Spleen (tissue), 13 donors: Measurements from ENCODE around the gene DTNBP1. TPM values are rescaled to one million over a fixed set of nuclear protein-coding genes. Genes with fewer than 3 reads are reported as not detected.

ENCODE experiments used
- DNase-seq: peaks from one replicate; pipeline ENCODE4 v3.0.0-alpha.2; 2020
- H3K27ac ChIP-seq, 8 donors: fragments of 200-600 bp; sonication (generic) in 7 of 8; 1 replicate in 4 of 8; 2 replicates in 4 of 8; pipeline versions ENCODE4 v1.5.0 to v1.8.0; 2016 to 2021; ENCODE audit warnings: inconsistent platforms in 4 of 8, mild to moderate bottlenecking in 4 of 8, moderate library complexity in 1 of 8
- H3K27me3 ChIP-seq, 7 donors: fragments of 200-600 bp; sonication (generic) in 6 of 7; replicated peaks in 1 of 7; 1 replicate in 4 of 7; 2 replicates in 3 of 7; pipeline versions ENCODE4 v1.5.0 to v1.8.0; 2016 to 2021; ENCODE audit warnings: inconsistent platforms in 3 of 7, mild to moderate bottlenecking in 1 of 7
- H3K36me3 ChIP-seq, 6 donors: fragments of 200-600 bp; sonication (generic) in 5 of 6; 1 replicate in 4 of 6; 2 replicates in 2 of 6; pipeline versions ENCODE4 v1.5.0 to v1.8.0; 2016 to 2021; ENCODE audit warnings: inconsistent platforms in 2 of 6
- H3K4me1 ChIP-seq, 6 donors: fragments of 200-600 bp; sonication (generic) in 5 of 6; 1 replicate in 3 of 6; 2 replicates in 3 of 6; pipeline versions ENCODE4 v1.5.0 to v1.8.0; 2016 to 2021; ENCODE audit warnings: inconsistent platforms in 3 of 6
- H3K4me3 ChIP-seq, 8 donors: fragments of 200-600 bp; sonication (generic) in 7 of 8; 1 replicate in 4 of 8; 2 replicates in 4 of 8; pipeline versions ENCODE4 v1.5.0 to v1.8.0; 2016 to 2021; ENCODE audit warnings: inconsistent platforms in 4 of 8, mild to moderate bottlenecking in 4 of 8, moderate library complexity in 2 of 8
- H3K9me3 ChIP-seq, 8 donors: fragments of 200-600 bp; sonication (generic) in 7 of 8; 1 replicate in 4 of 8; 2 replicates in 4 of 8; pipeline versions ENCODE4 v1.5.0 to v1.8.0; 2016 to 2021; ENCODE audit warnings: inconsistent platforms in 4 of 8
- CTCF ChIP-seq, 11 experiments: fragments of 200-600 bp in 7 of 11; fragments of 450-650 bp in 4 of 11; sonication (generic) in 4 of 11; IDR thresholded peaks in 8 of 11; conservative IDR thresholded peaks in 3 of 11; 1 replicate in 7 of 11; 2 replicates in 4 of 11; pipeline versions ENCODE4 v1.4.0 to v1.8.0; 2016 to 2021; ENCODE audit warnings: antibody characterized with exemption in 11 of 11, inconsistent platforms in 4 of 11, mild to moderate bottlenecking in 1 of 11
- POLR2A ChIP-seq, 3 donors: fragments of 450-650 bp; IDR thresholded peaks; one replicate each; pipeline ENCODE4 v1.5.1; 2017; ENCODE audit warnings: antibody characterized with exemption in 3 of 3, mild to moderate bottlenecking in 1 of 3
- POLR2AphosphoS5 ChIP-seq, 3 donors: sonication (generic); formaldehyde crosslinking; IDR thresholded peaks; one replicate each; pipeline ENCODE4 v1.5.1; 2017; ENCODE audit warnings: antibody characterized with exemption in 3 of 3
- WGBS, 5 donors: extraction: QIAGEN DNeasy Blood & Tissue Kit in 3 of 5; methylation state at CpG; one replicate each; pipeline versions ENCODE4 v1.1.5 to v1.1.7; 2013 to 2018; 5-methylcytosine and 5-hydroxymethylcytosine counted together
- intact Hi-C: fragments of 100-400 bp; cut with DNase I; formaldehyde crosslinking; loops from one replicate; pipeline ENCODE4 v1.15.0; 2023; ENCODE audit warnings: low total_unique reads
- long read RNA-seq, 2 donors: transcript quantifications; one replicate each; lab custom pipeline, GENCODE V29; 2026
- polyA plus RNA-seq, 3 donors: library from polyadenylated mRNA; stranded (reverse); fragments of 200-250 nt; gene quantifications; one replicate each; pipeline ENCODE4 v1.2.1, GENCODE V29; 2013
- total RNA-seq, 7 donors: library from RNA; depleted of rRNA in 3 of 7; stranded (reverse); fragments of >200 nt in 3 of 7; fragmentation: NEBNext Ultra II Directional in 4 of 7; extraction: Animal tissue kit (Norgen Biotek cat#: 25700) in 4 of 7; gene quantifications; one replicate each; pipeline versions ENCODE4 v1.1.0 to v1.2.1, GENCODE V29; 2016 to 2021
- donor health status: healthy with polysubstance abuse.
- donor health status: DM: no; HTN: no; CAD: no; lungs with moderate emphysema.
- donor health status: DM: no; HTN: no; CAD: no.
- donor health status: Bipolar disorder and iron deficiency.
- donor health status: healthy.
- donor health status: DM: no; HTN: no; CAD: no.
- donor health status: DM: yes; HTN: yes; CAD: no.

The DTNBP1 gene
- total RNA-seq (10 to 100 TPM; 14.2 to 38.2 (median 35.3) TPM), polyA plus RNA-seq (10 to 100 TPM; 21.1 to 42.2 (median 29.3) TPM)
- long read RNA-seq, donor 1, partial matches to known transcripts = 0 of 3 reads
- long read RNA-seq, donor 1, other reads (novel, unspliced or antisense) = 0 of 3 reads
- long read RNA-seq, donor 2, partial matches to known transcripts = 0 of 2 reads
- long read RNA-seq, donor 2, other reads (novel, unspliced or antisense) = 0 of 2 reads

- H3K9me3 ChIP-seq = no peaks in the 10 kb centered on the region
- H3K36me3 ChIP-seq = peaks cover 0 to 16% (median 0%) of the 10 kb centered on the region in 6 donors
- H3K4me3 ChIP-seq = peak within 1 kb of the TSS; percentile 73 to 96 (median 88)
- peak; percentile 97 for DNase-seq
- TF ChIP-seq POLR2A (IDR thresholded peaks at IDR 0.05) (peak in 1 of 3 donors; percentile 37), CTCF (IDR thresholded peaks at IDR 0.05 in 8 of 11, conservative IDR thresholded peaks at IDR 0.05 in 3 of 11) (peak in 1 of 11 experiments; percentile 13), POLR2AphosphoS5 (IDR thresholded peaks at IDR 0.05) (peak; percentile 83 to 91 (median 86))
- peaks cover 0 to 12% (median 0%) of the 10 kb centered on the region in 7 donors for H3K27me3 ChIP-seq
- H3K4me1 ChIP-seq = peaks cover 9 to 56% (median 38%) of the 10 kb centered on the region in 6 donors
- intact Hi-C loops = no loop called here
- H3K27ac ChIP-seq = peak within 1 kb of the TSS; percentile 87 to 96 (median 89)
- WGBS, 5 donors = 0 to 1% (median 0%) methylated on average over 56 to 98 of the region's 98 CpGs
These were observed at the start of gene DTNBP1 for GRCh38 chr6:15662326-15663129. Gene DTNBP1 (minus strand): TSS chr6:15663028. CDS start chr6:15662869, 159 bp downstream.

GRCh38 chr6:15709651-15710269 is 46.9 kb upstream of the DTNBP1 start:
- WGBS, 5 donors = 72 to 90% (median 87%) methylated on average over 2 of the region's 2 CpGs
- Histone ChIP-seq H3K9me3 (no peaks in the 10 kb centered on the region), H3K36me3 (no peaks in the 10 kb centered on the region), H3K4me1 (no peaks in the 10 kb centered on the region), H3K27me3 (no peaks in the 10 kb centered on the region), H3K27ac (no peak overlapping the region), H3K4me3 (no peak overlapping the region)
- intact Hi-C loops = no loop called here
- TF ChIP-seq CTCF (IDR thresholded peaks at IDR 0.05 in 8 of 11, conservative IDR thresholded peaks at IDR 0.05 in 3 of 11) (no peak), POLR2AphosphoS5 (IDR thresholded peaks at IDR 0.05) (no peak), POLR2A (IDR thresholded peaks at IDR 0.05) (no peak)
- no peak for DNase-seq

GRCh38 chr6:15708231-15708630 is 45.4 kb upstream of the DTNBP1 start:
- no peaks in the 10 kb centered on the region for H3K36me3 ChIP-seq
- H3K27me3 ChIP-seq = peaks cover 0 to 3% (median 0%) of the 10 kb centered on the region in 7 donors
- intact Hi-C loops = no loop called here
- H3K4me1 ChIP-seq = no peaks in the 10 kb centered on the region
- no peak overlapping the region for H3K4me3 ChIP-seq
- DNase-seq = no peak
- WGBS, 5 donors = 84 to 91% (median 86%) methylated on average over 5 of the region's 5 CpGs
- peaks cover 0 to 13% (median 11%) of the 10 kb centered on the region in 8 donors for H3K9me3 ChIP-seq
- TF ChIP-seq POLR2AphosphoS5 (IDR thresholded peaks at IDR 0.05) = no peak
- no peak for TF ChIP-seq CTCF (IDR thresholded peaks at IDR 0.05 in 8 of 11, conservative IDR thresholded peaks at IDR 0.05 in 3 of 11)
- TF ChIP-seq POLR2A (IDR thresholded peaks at IDR 0.05) = no peak
- no peak overlapping the region for H3K27ac ChIP-seq
